EL (cell line): Measurements from ENCODE around the gene ZNF490.
"Not testable (repeated sequence)": the region's sequence is repeated elsewhere in the genome, so short reads cannot be mapped to it uniquely, and the experiment has no call there.

Experiments used
- DNase-seq: peaks from one replicate; pipeline ENCODE4 v3.0.0-alpha.2; 2016

ZNF490 gene

GRCh38 chr19:12610540-12611360, at the start of gene ZNF490, which contains the start of gene ZNF791:
Gene ZNF490, minus strand, starts transcription at chr19:12610813. Its CDS starts 133 bp downstream, at chr19:12610680.
Gene ZNF791, plus strand, starts transcription at chr19:12610920. Its CDS starts 160 bp downstream, at chr19:12611080.
- peak; percentile 98 for DNase-seq

- DNase-seq: no peak
Observed at GRCh38 chr19:12657966-12658365, 47.4 kb upstream of the ZNF490 start.

GRCh38 chr19:12656899-12657571, 46.4 kb upstream of the ZNF490 start:
- DNase-seq: no peak

GRCh38 chr19:12655546-12655945, 44.9 kb upstream of the ZNF490 start:
- no peak for DNase-seq

GRCh38 chr19:12652219-12652618, 41.6 kb upstream of the ZNF490 start:
- DNase-seq: no peak

GRCh38 chr19:12649941-12650340, 39.3 kb upstream of the ZNF490 start:
- no peak for DNase-seq

GRCh38 chr19:12648088-12648487, 37.5 kb upstream of the ZNF490 start:
- DNase-seq: no peak

GRCh38 chr19:12647490-12648071, 37.0 kb upstream of the ZNF490 start:
- DNase-seq: peak; percentile 36

GRCh38 chr19:12647047-12647446, 36.4 kb upstream of the ZNF490 start:
- DNase-seq: no peak

GRCh38 chr19:12646551-12646950, 35.9 kb upstream of the ZNF490 start:
- DNase-seq: no peak

- DNase-seq: not testable (repeated sequence)
Observed at GRCh38 chr19:12643716-12644115, 33.1 kb upstream of the ZNF490 start.

- no peak for DNase-seq
Observed at GRCh38 chr19:12642506-12642905, 31.9 kb upstream of the ZNF490 start.

- DNase-seq: no peak
Observed at GRCh38 chr19:12641456-12641855, 30.8 kb upstream of the ZNF490 start.

- DNase-seq: peak; percentile 86
Observed at GRCh38 chr19:12639901-12640613, 29.4 kb upstream of the ZNF490 start.

- DNase-seq: no peak
Observed at GRCh38 chr19:12638611-12639182, 28.1 kb upstream of the ZNF490 start.

- DNase-seq: no peak
Observed at GRCh38 chr19:12636631-12637030, 26.0 kb upstream of the ZNF490 start.

GRCh38 chr19:12629215-12629614, 18.6 kb upstream of the ZNF490 start:
- DNase-seq: no peak

- no peak for DNase-seq
Observed at GRCh38 chr19:12628040-12629022, 17.7 kb upstream of the ZNF490 start.

- no peak for DNase-seq
Observed at GRCh38 chr19:12626958-12627357, 16.3 kb upstream of the ZNF490 start.

- peak; percentile 29 for DNase-seq
Observed at GRCh38 chr19:12623361-12624031, 12.9 kb upstream of the ZNF490 start.
